GM12865 (cell line): ENCODE measurements around the gene PRXL2A.

Experiments
- DNase-seq: peaks from one replicate; pipeline ENCODE4 v3.0.0; 2010; ENCODE audit warnings: low read depth
- H3K4me3 ChIP-seq: 2 replicates; pipeline ENCODE4 v1.5.1; 2011; ENCODE audit warnings: mild to moderate bottlenecking, low read depth, low read length, control low read depth
- CTCF ChIP-seq: IDR thresholded peaks from 2 replicates; pipeline ENCODE4 v1.5.1; 2011; ENCODE audit warnings: low read length, control low read depth, low read depth, inconsistent platforms; ENCODE audit not compliant: insufficient read depth; ENCODE audit errors: missing control alignments

PRXL2A gene

GRCh38 chr10:80400136-80400804 is 8.1 kb upstream of the PRXL2A start:
- no peak overlapping the region for H3K4me3 ChIP-seq
- no peak for TF ChIP-seq CTCF
- DNase-seq: no peak

- H3K4me3 ChIP-seq: no peak overlapping the region
- no peak for DNase-seq
- no peak for TF ChIP-seq CTCF
Observed at GRCh38 chr10:80405035-80405434, 3.3 kb upstream of the PRXL2A start.

- H3K4me3 ChIP-seq: no peak overlapping the region
- peak; percentile 34 for DNase-seq
- TF ChIP-seq CTCF: no peak
Observed at GRCh38 chr10:80405626-80406025, 2.7 kb upstream of the PRXL2A start.

GRCh38 chr10:80406204-80406603 is 2.1 kb upstream of the PRXL2A start:
- no peak overlapping the region for H3K4me3 ChIP-seq
- no peak for TF ChIP-seq CTCF
- no peak for DNase-seq

GRCh38 chr10:80407812-80408241 is 524 bp upstream of the PRXL2A start:
- TF ChIP-seq CTCF: no peak
- H3K4me3 ChIP-seq: peak overlapping the region; percentile 81
- no peak for DNase-seq

- no peak for DNase-seq
- peak overlapping the region; percentile 81 for H3K4me3 ChIP-seq
- TF ChIP-seq CTCF: no peak
Observed at GRCh38 chr10:80409121-80409520, 770 bp downstream of the PRXL2A start.

GRCh38 chr10:80410122-80410521 is 1.8 kb downstream of the PRXL2A start:
- TF ChIP-seq CTCF: no peak
- no peak overlapping the region for H3K4me3 ChIP-seq
- no peak for DNase-seq
